Kidney (tissue), 14 donors: ENCODE data around the gene BACE2. TPM values are rescaled to one million over a fixed set of nuclear protein-coding genes. Genes with fewer than 3 reads are reported as not detected.

Source experiments
- DNase-seq, 5 donors: peaks; one replicate each; pipeline ENCODE4 v3.0.0-alpha.2; 2013 to 2020
- FAIRE-seq: peaks from 2 replicates; lab custom pipeline; 2012; peaks lifted over from hg19 to GRCh38; lab: Jason Lieb, UNC
- H3K27ac ChIP-seq, 2 donors: one replicate each; pipeline ENCODE4 v1.7.0; 2013; ENCODE audit warnings: low read depth in 2 of 2, low read length in 2 of 2, inconsistent platforms in 1 of 2
- H3K27me3 ChIP-seq: one replicate; pipeline ENCODE4 v1.7.1; 2013; ENCODE audit warnings: low read length, inconsistent platforms; ENCODE audit not compliant: control insufficient read depth, insufficient read depth
- H3K36me3 ChIP-seq, 3 donors: one replicate each; pipeline versions ENCODE4 v1.7.0 to v1.7.1; 2013; ENCODE audit warnings: low read length in 3 of 3, control low read depth in 1 of 3, inconsistent platforms in 1 of 3; ENCODE audit not compliant: insufficient read depth in 3 of 3, control insufficient read depth in 2 of 3
- H3K4me1 ChIP-seq, 3 donors: one replicate each; pipeline versions ENCODE4 v1.7.0 to v1.7.1; 2013; ENCODE audit warnings: low read length in 3 of 3, inconsistent platforms in 1 of 3, low read depth in 1 of 3; ENCODE audit not compliant: control insufficient read depth in 2 of 3, insufficient read depth in 2 of 3
- H3K4me3 ChIP-seq, 3 donors: one replicate each; pipeline versions ENCODE4 v1.7.0 to v1.8.1; 2013; ENCODE audit warnings: low read length in 3 of 3, control low read depth in 1 of 3, inconsistent platforms in 1 of 3
- H3K9ac ChIP-seq, 3 donors: one replicate each; pipeline versions ENCODE4 v1.7.0 to v1.7.1; 2013; ENCODE audit warnings: low read length in 3 of 3, control low read depth in 1 of 3, inconsistent platforms in 1 of 3
- H3K9me3 ChIP-seq, 3 donors: one replicate each; pipeline versions ENCODE4 v1.7.0 to v1.7.1; 2013; ENCODE audit warnings: low read length in 3 of 3, control low read depth in 1 of 3, inconsistent platforms in 1 of 3; ENCODE audit not compliant: control insufficient read depth in 2 of 3, insufficient read depth in 1 of 3
- CTCF ChIP-seq: IDR thresholded peaks from 3 replicates; pipeline ENCODE4 v1.5.1; 2012; ENCODE audit warnings: mild to moderate bottlenecking, moderate library complexity, borderline replicate concordance; ENCODE audit not compliant: insufficient read depth; ENCODE audit errors: extremely low read depth
- intact Hi-C: fragments of 100-400 bp; cut with DNase I; formaldehyde crosslinking; loops from one replicate; pipeline ENCODE4 v1.11.1; 2022
- polyA plus RNA-seq: library from polyadenylated mRNA; stranded (reverse); fragments of 350-450 nt; fragmentation: Illumina TruSeq; extraction: RNeasy Lipid Tissue Mini Kit (QIAGEN cat#74804); gene quantifications from one replicate; pipeline ENCODE4 v1.2.3, GENCODE V29; 2014; ENCODE audit warnings: low read depth, low replicate concordance; ENCODE audit not compliant: insufficient read depth
- total RNA-seq: library from RNA; stranded (reverse); fragmentation: NEBNext Ultra II Directional; extraction: Animal tissue kit (Norgen Biotek cat#: 25700); gene quantifications from one replicate; pipeline ENCODE4 v1.2.1, GENCODE V29; 2021
- donor health status: control.
- donor health status: control.
- donor health status: control.
- donor health status: control.
- donor health status: control.
- donor health status: DM: yes; HTN: yes; CAD: no.
- donor health status: Normal renal cell carcinoma (clear cell type).

The BACE2 gene
- total and polyA plus RNA-seq, 2 donors from 2014 or later: 55.5 to 65.7 TPM

DNA sequence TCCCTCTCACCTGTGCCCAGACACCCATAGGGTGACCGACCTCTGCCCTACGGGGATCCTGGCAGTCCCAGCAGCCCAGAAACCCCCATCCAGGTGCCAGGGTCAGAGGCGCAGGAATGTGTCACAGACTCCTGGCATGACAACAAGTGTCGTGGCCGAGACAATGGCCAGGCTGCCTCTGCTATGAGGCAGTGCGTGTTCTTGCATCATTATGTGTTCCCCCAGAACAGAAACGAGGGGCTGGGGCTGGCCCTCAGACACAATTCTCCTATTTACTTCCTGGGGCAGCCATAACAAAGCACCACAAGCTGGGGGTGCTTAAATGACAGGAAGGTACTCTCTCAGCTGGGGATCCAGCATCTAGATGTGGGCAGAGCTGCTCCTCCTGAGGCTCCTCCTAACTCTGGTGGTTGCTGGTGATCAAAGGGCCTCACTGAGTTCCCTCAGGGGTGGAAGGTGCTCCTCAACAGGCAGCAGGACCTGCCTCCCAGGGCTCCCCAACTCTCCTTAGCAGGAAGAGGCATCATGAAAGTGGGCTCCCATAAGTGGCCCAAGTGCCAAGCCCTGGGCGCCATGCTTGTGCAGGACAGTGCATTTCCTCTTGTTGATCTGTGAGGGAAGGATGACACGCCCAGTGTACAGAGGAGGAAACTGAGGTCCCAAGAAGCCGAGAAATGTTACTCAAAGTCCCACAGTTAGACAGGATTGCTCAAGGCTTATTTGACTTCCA, 24.2 kb upstream of the BACE2 start:
- intact Hi-C loops: no loop called here
- H3K27me3 ChIP-seq: no peaks in the 10 kb centered on the region
- FAIRE-seq: no peak
- no peak overlapping the region for H3K4me3 ChIP-seq
- no peak for DNase-seq
- H3K36me3 ChIP-seq: no peaks in the 10 kb centered on the region
- peaks cover 0 to 5% (median 0%) of the 10 kb centered on the region in 3 donors for H3K4me1 ChIP-seq
- no peak overlapping the region for H3K9ac ChIP-seq
- no peak overlapping the region for H3K27ac ChIP-seq
- H3K9me3 ChIP-seq: no peaks in the 10 kb centered on the region
- TF ChIP-seq CTCF: no peak

- no peak for TF ChIP-seq CTCF
Observed at GRCh38 chr21:41147096-41147978, 20.6 kb upstream of the BACE2 start.

DNA sequence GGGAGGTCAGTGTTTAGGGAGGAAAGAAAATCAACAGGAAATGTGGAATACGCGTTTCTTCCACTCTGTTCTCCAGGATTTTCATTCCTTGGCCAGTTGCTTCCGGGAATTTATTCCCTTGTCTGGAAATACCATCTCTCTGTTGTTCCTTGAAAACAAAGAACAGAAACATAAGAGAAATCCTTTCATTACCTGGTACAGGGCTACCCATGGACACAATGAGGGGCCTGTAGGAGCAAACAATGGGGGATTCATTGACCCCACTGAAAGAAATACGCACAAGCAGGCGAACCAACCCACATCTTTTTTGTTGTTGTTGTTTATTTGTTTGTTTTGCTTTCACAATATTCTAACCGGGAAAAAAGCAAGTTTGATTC, 20.0 kb upstream of the BACE2 start:
- Histone ChIP-seq H3K9ac (no peak overlapping the region), H3K36me3 (no peaks in the 10 kb centered on the region), H3K4me3 (no peak overlapping the region), H3K9me3 (no peaks in the 10 kb centered on the region), H3K27ac (no peak overlapping the region), H3K4me1 (no peaks in the 10 kb centered on the region), H3K27me3 (no peaks in the 10 kb centered on the region)
- FAIRE-seq (no peak), DNase-seq (no peak)
- intact Hi-C loops: no loop called here
- no peak for TF ChIP-seq CTCF

More at GRCh38 chr21:41147096-41147978, 20.6 kb upstream of the BACE2 start:
- no peaks in the 10 kb centered on the region for H3K9me3 ChIP-seq
- H3K36me3 ChIP-seq: no peaks in the 10 kb centered on the region
- intact Hi-C loops: no loop called here
- FAIRE-seq (no peak), DNase-seq (no peak)
- H3K4me1 ChIP-seq: no peaks in the 10 kb centered on the region
- H3K27ac ChIP-seq: no peak overlapping the region
- no peak overlapping the region for H3K4me3 ChIP-seq
- no peaks in the 10 kb centered on the region for H3K27me3 ChIP-seq
- H3K9ac ChIP-seq: no peak overlapping the region
